ENCODE measurements around the gene ING5. TPM values are rescaled to one million over a fixed set of nuclear protein-coding genes. Genes with fewer than 3 reads are reported as not detected.

Gene ING5
- total RNA-seq, 1 experiment from 2014 or later, result 28.6 TPM

GRCh38 chr2:241733391-241734207, 31.8 kb downstream of the ING5 start:
- no peaks in the 10 kb centered on the region for H3K4me1 Mint-ChIP-seq (ENCODE audit: low read depth, unreplicated experiment)
- H3K4me3 Mint-ChIP-seq (ENCODE audit: unreplicated experiment), result peak overlapping the region; percentile 69
- ChIA-PET CTCF (interaction anchor here (0.8 kb wide), 1 partner anchor 217 kb away, joined by 3 read pairs; no protein-coding TSS in a partner anchor), POLR2A (no interaction called here)
- peaks cover 2% of the 10 kb centered on the region for H3K36me3 Mint-ChIP-seq (ENCODE audit: insufficient read depth, unreplicated experiment)
- no peak for DNase-seq
- Histone ChIP-seq H3K27me3 (replicated peaks; ENCODE audit: control insufficient read depth, insufficient read depth, low read length) (no peaks in the 10 kb centered on the region), H3K36me3 (ENCODE audit: control insufficient read depth, insufficient read depth, low read length) (no peaks in the 10 kb centered on the region), H3K4me3 (ENCODE audit: low read depth, low read length) (peak overlapping the region; percentile 41), H3K9me3 (no peaks in the 10 kb centered on the region), H3K4me1 (peaks cover 9% of the 10 kb centered on the region; the same call in 1 of the 2 replicates)
- H3K9me3 Mint-ChIP-seq (ENCODE audit: unreplicated experiment), result no peaks in the 10 kb centered on the region
- no peak for TF ChIP-seq CTCF (IDR thresholded peaks at IDR 0.05; ENCODE audit: insufficient read depth in 1 of 2, low read depth in 1 of 2, low read length in 1 of 2, severe bottlenecking in 1 of 2, unreplicated experiment in 1 of 2)
- intact Hi-C loops (cut with micrococcal nuclease; ENCODE audit: unreplicated experiment), result loop anchor here (1.0 kb wide), 1 partner anchor 31 kb away; the partner anchor contains the start of gene ING5
- H3K27ac Mint-ChIP-seq (ENCODE audit: unreplicated experiment), result no peak overlapping the region
- no peaks in the 10 kb centered on the region for H3K27me3 Mint-ChIP-seq (ENCODE audit: insufficient read depth, unreplicated experiment)
- no TSS peak for BruUV-seq (replicated peaks)

GRCh38 chr2:241734208-241734466, 32.3 kb downstream of the ING5 start:
- BruUV-seq (replicated peaks), result no TSS peak

More at GRCh38 chr2:241734208-241734466, 32.3 kb downstream of the ING5 start:
- Histone ChIP-seq H3K27me3 (replicated peaks; ENCODE audit: control insufficient read depth, insufficient read depth, low read length) (no peaks in the 10 kb centered on the region), H3K4me3 (ENCODE audit: low read depth, low read length) (peak overlapping the region; percentile 41), H3K9me3 (no peaks in the 10 kb centered on the region), H3K4me1 (peaks cover 9% of the 10 kb centered on the region; the same call in 1 of the 2 replicates), H3K36me3 (ENCODE audit: control insufficient read depth, insufficient read depth, low read length) (no peaks in the 10 kb centered on the region)
- Mint-ChIP-seq H3K4me3 (ENCODE audit: unreplicated experiment) (peak overlapping the region; percentile 69), H3K27ac (ENCODE audit: unreplicated experiment) (no peak overlapping the region), H3K4me1 (ENCODE audit: low read depth, unreplicated experiment) (no peaks in the 10 kb centered on the region), H3K9me3 (ENCODE audit: unreplicated experiment) (no peaks in the 10 kb centered on the region), H3K36me3 (ENCODE audit: insufficient read depth, unreplicated experiment) (peaks cover 6% of the 10 kb centered on the region), H3K27me3 (ENCODE audit: insufficient read depth, unreplicated experiment) (no peaks in the 10 kb centered on the region)
- no peak for DNase-seq
- CTCF ChIA-PET, result interaction anchor here (0.8 kb wide), 1 partner anchor 217 kb away, joined by 3 read pairs; no protein-coding TSS in a partner anchor
- no peak for TF ChIP-seq CTCF (IDR thresholded peaks at IDR 0.05; ENCODE audit: insufficient read depth in 1 of 2, low read depth in 1 of 2, low read length in 1 of 2, severe bottlenecking in 1 of 2, unreplicated experiment in 1 of 2)
- POLR2A ChIA-PET, result interaction anchor here (1.1 kb wide), 1 partner anchor 32 kb away, joined by 4 read pairs; the partner anchor contains the start of gene ING5
- intact Hi-C loops (cut with micrococcal nuclease; ENCODE audit: unreplicated experiment), result loop anchor here (1.0 kb wide), 1 partner anchor 32 kb away; the partner anchor contains the start of gene ING5
